Superior temporal gyrus (tissue), 1 donor: ENCODE data around the gene HMCN1.

Source experiments
- DNase-seq: peaks from one replicate; pipeline ENCODE4 v3.0.0-alpha.2; 2016; ENCODE audit errors: extremely low spot score

Gene HMCN1

DNA sequence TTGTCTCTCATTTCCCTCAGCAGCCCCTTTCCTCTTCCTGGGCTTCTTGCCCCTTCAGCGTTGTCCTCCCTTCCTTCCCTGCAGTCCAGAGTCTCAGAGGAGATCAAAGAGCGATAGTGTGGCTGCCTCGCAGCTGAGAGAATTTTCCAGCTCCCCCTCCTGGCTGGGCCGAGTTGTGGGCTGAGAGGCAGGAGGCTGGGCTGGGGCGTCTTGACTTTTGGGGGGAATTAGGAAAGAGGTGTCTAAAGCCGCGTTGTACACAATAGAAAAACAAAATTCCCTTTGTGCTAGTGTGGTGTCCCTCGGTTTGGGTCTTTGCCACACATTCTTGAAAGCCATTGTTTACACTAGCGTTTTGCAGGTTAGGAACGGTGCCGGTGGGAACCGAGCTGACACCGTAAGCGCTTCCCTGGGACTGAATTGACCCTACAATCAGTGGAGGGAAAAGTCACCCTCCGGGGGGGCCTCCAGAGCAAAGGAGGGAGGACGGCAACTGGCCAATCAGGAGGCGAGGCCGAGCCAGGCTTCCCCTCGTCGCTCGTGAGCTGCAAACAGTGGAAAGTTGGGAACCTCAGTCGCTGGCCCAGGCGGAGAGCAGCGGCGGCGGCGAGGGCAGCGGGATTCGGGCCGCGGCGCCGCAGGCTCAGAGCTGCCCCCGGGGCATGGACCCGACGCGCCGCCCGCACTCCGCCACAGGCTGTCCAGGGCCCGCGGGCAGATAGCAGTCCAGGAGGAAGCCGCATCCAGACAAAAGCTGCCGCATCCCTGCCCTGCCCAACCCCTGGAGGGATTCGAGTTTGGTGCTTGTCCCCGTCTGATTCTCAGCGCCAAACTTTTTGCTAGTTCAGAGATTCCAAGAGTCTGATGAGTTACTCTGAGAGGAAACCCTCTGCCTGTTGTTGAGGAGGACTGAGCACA is at the start of gene HMCN1:
Gene HMCN1, plus strand, starts transcription at position 574 of the 918 bp plus-strand sequence. CDS start 389 bp downstream, outside the sequence.
- peak; percentile 19 for DNase-seq

GRCh38 chr1:185686821-185687778 is 47.1 kb upstream of the HMCN1 start:
- no peak for DNase-seq

DNA sequence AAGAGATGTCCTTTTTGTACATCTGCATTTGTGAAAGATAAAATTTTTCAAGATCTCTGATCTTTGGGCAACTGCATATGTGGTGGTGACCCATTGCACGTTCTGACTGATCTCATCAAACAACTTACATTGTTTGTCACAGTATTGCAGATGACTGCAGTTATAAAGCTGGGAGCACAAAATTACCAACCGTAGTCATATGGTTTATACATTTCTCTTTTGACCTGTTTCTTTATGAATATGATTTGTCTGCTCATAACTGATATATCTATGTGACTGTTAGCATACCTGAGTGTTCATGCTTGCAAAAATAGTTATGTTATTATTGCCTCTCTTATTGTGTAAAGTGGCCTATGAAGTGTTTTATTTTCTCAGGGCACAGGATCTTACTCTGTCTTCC is 43.7 kb upstream of the HMCN1 start:
- no peak for DNase-seq

GRCh38 chr1:185693654-185694053 is 40.5 kb upstream of the HMCN1 start:
- DNase-seq = no peak

- DNase-seq = no peak
Observed at GRCh38 chr1:185694081-185694480, 40.1 kb upstream of the HMCN1 start.

- peak; percentile 46 for DNase-seq
Observed at GRCh38 chr1:185695299-185695698, 38.9 kb upstream of the HMCN1 start.

- DNase-seq = no peak
Observed at GRCh38 chr1:185696422-185697150, 37.6 kb upstream of the HMCN1 start.

GRCh38 chr1:185699874-185700273 is 34.3 kb upstream of the HMCN1 start:
- no peak for DNase-seq

DNA sequence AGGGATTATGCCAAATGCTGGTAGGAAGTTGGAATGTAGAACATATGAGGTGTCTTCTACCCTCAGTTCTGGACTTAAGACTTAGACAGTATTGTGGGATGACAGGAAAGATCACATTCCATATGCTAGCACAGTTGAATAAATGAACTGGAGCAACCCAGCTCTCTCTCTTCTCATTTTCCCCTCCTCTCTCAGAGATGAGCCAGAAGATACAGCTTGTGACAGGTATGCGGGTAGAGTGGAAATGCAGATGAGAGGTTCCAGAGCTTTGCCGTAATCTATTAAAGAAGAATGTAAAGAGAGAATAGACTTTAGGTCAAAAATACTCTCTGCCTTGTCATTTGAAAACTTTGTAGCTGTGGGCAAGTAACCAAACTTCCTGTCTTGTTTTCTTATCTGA is 32.5 kb upstream of the HMCN1 start:
- DNase-seq = no peak

DNA sequence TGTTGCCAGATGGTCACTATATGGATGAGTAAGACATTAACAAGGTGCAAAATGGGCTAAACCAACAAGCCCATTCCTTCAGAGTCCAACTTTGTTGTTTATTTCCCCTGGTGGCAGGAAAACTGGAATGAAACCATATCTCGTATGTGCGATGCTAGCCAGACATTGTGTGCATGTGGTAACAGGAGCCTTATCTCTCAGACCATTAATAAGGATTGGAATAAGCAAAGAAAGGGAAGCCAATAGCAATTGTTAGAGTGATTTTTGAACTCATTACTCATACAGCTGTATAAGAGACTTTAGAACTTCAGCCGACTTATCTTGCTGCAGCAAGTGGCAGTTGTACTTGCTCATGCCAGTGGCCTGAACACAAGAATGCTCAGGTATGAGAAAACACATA is 30.0 kb upstream of the HMCN1 start:
- DNase-seq = no peak

- no peak for DNase-seq
Observed at GRCh38 chr1:185716095-185716494, 18.1 kb upstream of the HMCN1 start.

DNA sequence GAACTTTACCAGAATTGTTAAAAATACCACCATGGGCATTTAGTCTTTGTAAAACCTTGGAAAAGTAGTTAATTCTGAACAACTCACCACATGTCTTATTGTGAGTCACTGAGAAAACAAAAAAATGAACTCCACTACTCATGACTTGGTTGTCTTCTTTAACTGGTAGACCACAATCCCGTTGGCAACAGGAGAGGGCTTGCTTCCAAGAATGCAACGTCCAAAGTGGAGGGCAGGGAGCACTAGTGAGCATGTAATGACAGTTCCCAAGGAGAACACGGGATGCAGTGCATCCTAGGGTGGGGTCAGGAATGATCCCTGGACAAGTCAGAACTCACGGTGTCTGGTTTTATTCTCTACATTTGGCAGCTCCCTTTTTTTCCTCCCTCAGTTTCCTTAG is 15.2 kb upstream of the HMCN1 start:
- DNase-seq = no peak

DNA sequence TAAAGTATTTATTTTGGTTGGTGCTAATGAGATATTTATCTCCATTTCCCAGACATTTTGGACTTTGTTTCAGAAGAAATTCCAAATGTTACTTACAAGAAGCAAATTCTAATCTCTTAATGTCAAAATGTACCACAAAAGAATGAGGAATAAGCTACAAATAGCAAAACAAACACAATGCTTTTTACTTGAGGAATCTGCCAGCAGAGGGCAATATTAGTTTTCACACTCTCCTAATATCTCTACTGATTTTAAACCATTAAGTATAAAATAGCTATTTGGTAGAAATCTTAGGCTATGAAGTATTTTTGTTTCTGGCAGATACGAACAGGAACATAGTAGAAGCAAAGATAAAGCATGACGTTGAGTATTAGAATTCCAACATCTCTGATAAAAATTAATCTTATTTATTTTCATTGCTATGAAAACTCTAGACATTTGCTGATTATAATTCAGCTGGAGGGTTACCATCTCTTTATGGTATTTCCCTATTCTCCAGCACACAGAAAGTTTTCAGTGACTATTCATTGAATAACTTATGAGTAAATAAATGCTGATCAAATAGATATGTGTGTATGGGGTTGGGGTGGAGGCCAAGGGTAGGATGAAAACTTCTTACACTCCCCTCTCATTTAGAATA is 13.4 kb upstream of the HMCN1 start:
- DNase-seq = peak; percentile 69

GRCh38 chr1:185721553-185721952 is 12.6 kb upstream of the HMCN1 start:
- no peak for DNase-seq

DNA sequence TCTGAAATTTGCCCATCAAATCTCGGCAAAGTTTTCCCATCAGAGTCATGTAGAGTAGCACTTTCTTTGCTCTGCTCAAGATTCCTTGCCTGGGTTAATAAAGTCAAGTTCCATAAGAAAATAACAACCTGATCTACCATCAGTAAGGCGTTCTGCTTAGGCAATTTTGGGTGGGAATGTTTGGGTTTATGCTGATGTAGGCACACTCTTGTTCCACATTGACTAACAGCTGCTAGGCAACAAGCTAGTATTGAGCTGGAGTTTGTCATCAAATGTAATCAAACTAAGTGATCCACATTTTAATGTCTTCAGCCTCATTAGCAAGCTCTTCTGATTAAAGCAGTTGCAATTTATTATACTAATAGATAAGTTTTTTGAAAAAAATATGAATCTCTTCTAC is 12.1 kb upstream of the HMCN1 start:
- no peak for DNase-seq

DNA sequence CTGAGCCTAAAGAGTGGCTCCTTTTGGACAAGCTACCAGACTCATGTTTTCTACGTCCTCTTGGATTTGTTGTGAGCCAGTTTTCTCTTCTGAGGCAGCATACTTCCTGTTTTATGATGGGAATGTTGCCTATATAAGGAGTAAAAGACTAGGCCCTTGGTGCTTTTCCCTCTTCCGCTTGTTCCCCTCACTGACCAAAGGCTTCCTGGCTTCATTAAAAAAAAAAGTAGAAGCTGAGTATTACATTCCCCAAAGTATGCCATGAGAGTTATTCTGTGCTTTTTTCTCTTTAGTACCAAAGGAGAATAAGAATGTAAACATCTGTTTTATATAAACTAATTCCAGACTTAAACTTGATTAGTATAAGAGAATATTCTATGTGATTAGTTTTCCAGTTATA is 6.5 kb upstream of the HMCN1 start:
- DNase-seq = no peak

- no peak for DNase-seq
Observed at GRCh38 chr1:185731446-185731845, 2.7 kb upstream of the HMCN1 start.

- no peak for DNase-seq
Observed at GRCh38 chr1:185732951-185733350, 1.2 kb upstream of the HMCN1 start.

GRCh38 chr1:185734929-185735700 is 924 bp downstream of the HMCN1 start:
- no peak for DNase-seq

DNA sequence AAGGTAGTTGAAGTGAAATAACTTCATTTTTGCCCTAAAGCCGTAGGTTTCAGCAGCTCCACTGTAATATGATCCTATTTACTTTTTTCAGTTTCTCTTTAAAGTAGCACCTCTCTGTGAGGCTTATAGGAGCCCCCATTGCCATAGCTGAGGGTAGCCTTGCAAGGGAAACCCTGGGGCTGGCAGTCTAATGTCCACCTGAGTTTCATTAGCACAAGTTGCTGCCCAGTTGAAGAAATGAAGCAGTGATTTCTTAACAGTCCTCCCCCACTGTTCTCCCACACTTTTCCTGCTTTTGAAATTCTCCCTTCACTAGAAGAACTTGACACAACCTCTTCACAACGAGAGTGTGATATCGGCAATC is 1.5 kb downstream of the HMCN1 start:
- no peak for DNase-seq

DNA sequence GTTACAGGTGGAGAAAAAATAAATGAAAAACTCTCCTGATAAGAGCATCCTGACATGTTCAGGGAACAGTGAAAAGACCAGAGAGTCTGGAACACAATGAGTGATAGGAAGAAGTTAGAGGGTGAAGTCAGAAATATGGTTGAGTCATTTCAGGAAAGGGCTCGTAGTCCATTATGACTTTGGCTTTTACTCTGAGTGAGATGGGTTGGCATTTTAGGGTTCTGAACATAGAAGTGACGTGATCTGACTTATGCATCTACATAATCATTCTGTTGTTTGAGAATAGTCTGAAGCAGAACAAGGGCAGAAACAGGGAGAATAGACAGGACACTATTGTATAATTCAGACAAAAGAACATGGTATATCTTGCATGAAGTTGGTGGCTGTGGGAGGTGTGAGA is 5.8 kb downstream of the HMCN1 start:
- DNase-seq = no peak
